ENCODE results near the gene CCDC192. TPM values are rescaled to one million over a fixed set of nuclear protein-coding genes. Genes with fewer than 3 reads are reported as not detected.
A peak's percentile ranks its signal among the peaks of the same experiment; 100 is the strongest.

The CCDC192 gene
- total RNA-seq, 1 experiment from 2014 or later, result not detected

GRCh38 chr5:127754259-127754658 lies 51.1 kb downstream of the CCDC192 start:
- peak overlapping the region; percentile 58 for H3K4me3 Mint-ChIP-seq (ENCODE audit: unreplicated experiment)
- no peak for TF ChIP-seq CTCF (IDR thresholded peaks at IDR 0.05; ENCODE audit: insufficient read depth in 1 of 2, low read depth in 1 of 2, low read length in 1 of 2, severe bottlenecking in 1 of 2, unreplicated experiment in 1 of 2)
- no peaks in the 10 kb centered on the region for H3K27me3 Mint-ChIP-seq (ENCODE audit: insufficient read depth, unreplicated experiment)
- ChIA-PET POLR2A (interaction anchor here (0.6 kb wide), 1 partner anchor 122 kb away, joined by 7 read pairs; no protein-coding TSS in a partner anchor), CTCF (interaction anchor here (0.7 to 1.6 kb wide), 8 partner anchors 104 to 628 kb away, joined by 3 to 8 read pairs (median 4); no protein-coding TSS in a partner anchor)
- no peaks in the 10 kb centered on the region for H3K27me3 ChIP-seq (replicated peaks; ENCODE audit: control insufficient read depth, insufficient read depth, low read length)
- no peak overlapping the region for H3K4me3 ChIP-seq (ENCODE audit: low read depth, low read length)
- no peaks in the 10 kb centered on the region for H3K9me3 Mint-ChIP-seq (ENCODE audit: unreplicated experiment)
- intact Hi-C loops (cut with micrococcal nuclease; ENCODE audit: unreplicated experiment), result loop anchor here (1.0 to 10.0 kb wide), 5 partner anchors 96 to 921 kb away; no protein-coding TSS in a partner anchor
- peaks cover 42% of the 10 kb centered on the region for H3K4me1 ChIP-seq
- no peaks in the 10 kb centered on the region for H3K36me3 ChIP-seq (ENCODE audit: control insufficient read depth, insufficient read depth, low read length)
- peaks cover 42% of the 10 kb centered on the region for H3K4me1 Mint-ChIP-seq (ENCODE audit: low read depth, unreplicated experiment)
- BruUV-seq (replicated peaks), result no TSS peak
- no peaks in the 10 kb centered on the region for H3K9me3 ChIP-seq
- peak; percentile 74 to 80 for DNase-seq
- peaks cover 20% of the 10 kb centered on the region for H3K36me3 Mint-ChIP-seq (ENCODE audit: insufficient read depth, unreplicated experiment)
- peak overlapping the region; percentile 85 for H3K27ac Mint-ChIP-seq (ENCODE audit: unreplicated experiment)

- ChIA-PET CTCF (interaction anchor here (0.6 to 1.6 kb wide), 9 partner anchors 104 to 627 kb away, joined by 3 to 8 read pairs (median 4); no protein-coding TSS in a partner anchor), POLR2A (interaction anchor here (0.6 kb wide), 1 partner anchor 337 kb away, joined by 5 read pairs; no protein-coding TSS in a partner anchor)
- Mint-ChIP-seq H3K4me1 (ENCODE audit: low read depth, unreplicated experiment) (peaks cover 46% of the 10 kb centered on the region), H3K27ac (ENCODE audit: unreplicated experiment) (peak overlapping the region; percentile 85), H3K36me3 (ENCODE audit: insufficient read depth, unreplicated experiment) (peaks cover 20% of the 10 kb centered on the region), H3K9me3 (ENCODE audit: unreplicated experiment) (no peaks in the 10 kb centered on the region), H3K27me3 (ENCODE audit: insufficient read depth, unreplicated experiment) (no peaks in the 10 kb centered on the region), H3K4me3 (ENCODE audit: unreplicated experiment) (peak overlapping the region; percentile 58)
- intact Hi-C loops (cut with micrococcal nuclease; ENCODE audit: unreplicated experiment), result loop anchor here (1.0 to 10.0 kb wide), 6 partner anchors 96 to 920 kb away; no protein-coding TSS in a partner anchor
- Histone ChIP-seq H3K36me3 (ENCODE audit: control insufficient read depth, insufficient read depth, low read length) (no peaks in the 10 kb centered on the region), H3K27me3 (replicated peaks; ENCODE audit: control insufficient read depth, insufficient read depth, low read length) (no peaks in the 10 kb centered on the region), H3K4me1 (peaks cover 46% of the 10 kb centered on the region), H3K9me3 (no peaks in the 10 kb centered on the region), H3K4me3 (ENCODE audit: low read depth, low read length) (no peak overlapping the region)
- TF ChIP-seq CTCF (IDR thresholded peaks at IDR 0.05; ENCODE audit: insufficient read depth in 1 of 2, low read depth in 1 of 2, low read length in 1 of 2, severe bottlenecking in 1 of 2, unreplicated experiment in 1 of 2), result peak in 1 of 2 experiments; percentile 39
- BruUV-seq (replicated peaks), result no TSS peak
- DNase-seq, result peak; percentile 73 to 76
Observed at GRCh38 chr5:127754706-127755105, 51.5 kb downstream of the CCDC192 start.

GRCh38 chr5:127757576-127757975 lies 54.4 kb downstream of the CCDC192 start:
- Histone ChIP-seq H3K27me3 (replicated peaks; ENCODE audit: control insufficient read depth, insufficient read depth, low read length) (no peaks in the 10 kb centered on the region), H3K4me1 (peaks cover 48% of the 10 kb centered on the region), H3K9me3 (no peaks in the 10 kb centered on the region), H3K36me3 (ENCODE audit: control insufficient read depth, insufficient read depth, low read length) (no peaks in the 10 kb centered on the region), H3K4me3 (ENCODE audit: low read depth, low read length) (no peak overlapping the region)
- Mint-ChIP-seq H3K4me3 (ENCODE audit: unreplicated experiment) (peak overlapping the region; percentile 24), H3K27ac (ENCODE audit: unreplicated experiment) (peak overlapping the region; percentile 27), H3K27me3 (ENCODE audit: insufficient read depth, unreplicated experiment) (no peaks in the 10 kb centered on the region), H3K9me3 (ENCODE audit: unreplicated experiment) (no peaks in the 10 kb centered on the region), H3K4me1 (ENCODE audit: low read depth, unreplicated experiment) (peaks cover 50% of the 10 kb centered on the region), H3K36me3 (ENCODE audit: insufficient read depth, unreplicated experiment) (peaks cover 20% of the 10 kb centered on the region)
- no TSS peak for BruUV-seq (replicated peaks)
- peak; percentile 53 for TF ChIP-seq CTCF (IDR thresholded peaks at IDR 0.05; ENCODE audit: insufficient read depth in 1 of 2, low read depth in 1 of 2, low read length in 1 of 2, severe bottlenecking in 1 of 2, unreplicated experiment in 1 of 2)
- ChIA-PET POLR2A (no interaction called here), CTCF (interaction anchor here (0.7 kb wide), 1 partner anchor 154 kb away, joined by 6 read pairs; no protein-coding TSS in a partner anchor)
- DNase-seq, result peak; percentile 62 to 69
- intact Hi-C loops (cut with micrococcal nuclease; ENCODE audit: unreplicated experiment), result loop anchor here (1.0 to 10.0 kb wide), 4 partner anchors 118 to 917 kb away; partner anchors contain the start of gene SLC12A2
